GM12892 (cell line): ENCODE results near the gene FAM210A.

Experiments
- POLR2A ChIP-seq: IDR thresholded peaks from 2 replicates; pipeline ENCODE4 v1.6.1; 2011; ENCODE audit warnings: low read depth, low read length, control low read depth
- POLR2AphosphoS5 ChIP-seq: IDR thresholded peaks from 2 replicates; pipeline ENCODE4 v1.6.1; 2011; ENCODE audit warnings: low read depth, low read length, control low read depth
- TAF1 ChIP-seq: IDR thresholded peaks from 2 replicates; pipeline ENCODE4 v1.6.1; 2011; ENCODE audit warnings: low read depth, mild to moderate bottlenecking, control low read depth, low read length, borderline replicate concordance

GRCh38 chr18:13643261-13643751 lies 83.1 kb downstream of the FAM210A start:
- TF ChIP-seq TAF1 (no peak), POLR2A (no peak), POLR2AphosphoS5 (no peak)
